H1 (cell line): Measurements from ENCODE around the gene ZFP14. TPM values are rescaled to one million over a fixed set of nuclear protein-coding genes. Genes with fewer than 3 reads are reported as not detected.
A peak's percentile ranks its signal among the peaks of the same experiment; 100 is the strongest.

Experiments
- CTCF ChIA-PET: fragments of 300-600 bp; sonication (Branson Sonifier 250); formaldehyde crosslinking; loops from one replicate; lab custom pipeline; 2021; ENCODE audit not compliant: partially characterized antibody; lab: Charles Lee
- POLR2A ChIA-PET: fragments of 300-600 bp; sonication (Branson Sonifier 250); formaldehyde crosslinking; loops from one replicate; lab custom pipeline; 2021; ENCODE audit warnings: inconsistent platforms; ENCODE audit not compliant: partially characterized antibody; lab: Charles Lee
- DNase-seq, 2 experiments: peaks; one replicate each; pipeline versions ENCODE4 v3.0.0 to v3.0.0-alpha.2; 2010 to 2022; ENCODE audit warnings: low spot score in 2 of 2, low read depth in 1 of 2, mixed read lengths in 1 of 2
- FAIRE-seq: peaks from 2 replicates; lab custom pipeline; 2011; peaks lifted over from hg19 to GRCh38; lab: Jason Lieb, UNC
- H2AFZ ChIP-seq: 2 replicates; pipeline ENCODE4 v1.8.1; 2012; ENCODE audit warnings: low read length, inconsistent platforms
- H2AK5ac ChIP-seq: 2 replicates; pipeline ENCODE4 v1.6.1; 2013; ENCODE audit warnings: low read depth, low read length
- H2BK120ac ChIP-seq: replicated peaks from 2 replicates; pipeline ENCODE3; 2013; ENCODE audit warnings: low read depth, low read length, inconsistent platforms
- H2BK12ac ChIP-seq: 2 replicates; pipeline ENCODE4 v1.6.1; 2013; ENCODE audit warnings: low read depth, low read length
- H2BK15ac ChIP-seq: 2 replicates; pipeline ENCODE4 v1.6.1; 2013; ENCODE audit warnings: low read length
- H2BK20ac ChIP-seq: 2 replicates; pipeline ENCODE4 v1.6.1; 2013; ENCODE audit warnings: low read length
- H2BK5ac ChIP-seq: 2 replicates; pipeline ENCODE4 v1.6.1; 2013; ENCODE audit warnings: low read depth, low read length
- H3K14ac ChIP-seq: 2 replicates; pipeline ENCODE4 v1.6.1; 2013; ENCODE audit warnings: inconsistent platforms; ENCODE audit not compliant: insufficient read length
- H3K18ac ChIP-seq: 2 replicates; pipeline ENCODE4 v1.6.1; 2013; ENCODE audit warnings: low read length; ENCODE audit errors: extremely low read depth
- H3K23ac ChIP-seq: 2 replicates; pipeline ENCODE4 v1.6.1; 2013; ENCODE audit warnings: inconsistent platforms; ENCODE audit not compliant: insufficient read length
- H3K23me2 ChIP-seq: 2 replicates; pipeline ENCODE4 v1.6.1; 2013; ENCODE audit warnings: low read depth, low read length
- H3K27ac ChIP-seq: 2 replicates; pipeline ENCODE4 v1.6.1; 2011; ENCODE audit warnings: low read depth, low read length, inconsistent platforms
- H3K27me3 ChIP-seq, 4 experiments: replicated peaks in 1 of 4; 1 replicate in 1 of 4; 2 replicates in 3 of 4; pipeline versions ENCODE4 v1.6.1 to v1.8.1; 2011 to 2013; ENCODE audit warnings: low read length in 3 of 4, mild to moderate bottlenecking in 3 of 4, inconsistent platforms in 2 of 4, mixed read lengths in 2 of 4, moderate library complexity in 1 of 4; ENCODE audit not compliant: control insufficient read depth in 3 of 4, insufficient read depth in 3 of 4; ENCODE audit errors: extremely low read depth in 1 of 4
- H3K36me3 ChIP-seq, 4 experiments: 2 replicates each; pipeline versions ENCODE4 v1.6.1 to v1.8.1; 2011 to 2013; ENCODE audit warnings: mild to moderate bottlenecking in 4 of 4, low read length in 3 of 4, moderate library complexity in 2 of 4, control low read depth in 1 of 4, inconsistent platforms in 1 of 4; ENCODE audit not compliant: insufficient read depth in 4 of 4, control insufficient read depth in 2 of 4
- H3K4ac ChIP-seq: replicated peaks from 2 replicates; pipeline ENCODE3; 2013; ENCODE audit warnings: low read length, low read depth, mixed read lengths, inconsistent platforms; ENCODE audit not compliant: insufficient read length
- H3K4me1 ChIP-seq, 4 experiments: replicated peaks in 1 of 4; 1 replicate in 1 of 4; 2 replicates in 3 of 4; pipeline versions ENCODE4 v1.6.1 to v1.8.1; 2011 to 2013; ENCODE audit warnings: low read length in 3 of 4, inconsistent platforms in 2 of 4, mixed read lengths in 1 of 4; ENCODE audit not compliant: insufficient read depth in 4 of 4, control insufficient read depth in 3 of 4
- H3K4me2 ChIP-seq, 2 experiments: 2 replicates each; pipeline versions ENCODE4 v1.6.1 to v1.8.1; 2011 to 2013; ENCODE audit warnings: low read depth in 2 of 2, low read length in 2 of 2, control low read depth in 1 of 2, inconsistent platforms in 1 of 2, mild to moderate bottlenecking in 1 of 2; ENCODE audit not compliant: insufficient read depth in 1 of 2
- H3K4me3 ChIP-seq, 4 experiments: fragments of 200-600, 300-600 bp in 1 of 4; sonication (generic), shearing (Covaris generic), sonication (Bioruptor Twin) in 1 of 4; 2 replicates each; pipeline versions ENCODE4 v1.5.1 to v1.8.1; 2011 to 2016; ENCODE audit warnings: low read length in 4 of 4, low read depth in 3 of 4, control low read depth in 2 of 4, inconsistent platforms in 2 of 4, mild to moderate bottlenecking in 2 of 4, mixed read lengths in 1 of 4, moderate library complexity in 1 of 4; ENCODE audit not compliant: insufficient read depth in 2 of 4; ENCODE audit errors: extremely low read depth in 1 of 4
- H3K56ac ChIP-seq: replicated peaks from 2 replicates; pipeline ENCODE3; 2013; ENCODE audit warnings: low read depth, mild to moderate bottlenecking, mixed read lengths, low read length, inconsistent platforms; ENCODE audit not compliant: insufficient read length
- H3K79me1 ChIP-seq: 2 replicates; pipeline ENCODE4 v1.6.1; 2013; ENCODE audit warnings: low read depth, low read length, control low read depth
- H3K79me2 ChIP-seq, 2 experiments: 2 replicates each; pipeline versions ENCODE4 v1.6.1 to v1.8.1; 2012 to 2013; ENCODE audit warnings: low read length in 2 of 2, mild to moderate bottlenecking in 2 of 2, inconsistent platforms in 1 of 2; ENCODE audit not compliant: insufficient read depth in 2 of 2, control insufficient read depth in 1 of 2
- H3K9ac ChIP-seq, 4 experiments: replicated peaks in 1 of 4; 1 replicate in 1 of 4; 2 replicates in 3 of 4; pipeline versions ENCODE4 v1.6.1 to v1.8.1; 2011 to 2013; ENCODE audit warnings: low read depth in 3 of 4, low read length in 3 of 4, control low read depth in 2 of 4, mild to moderate bottlenecking in 2 of 4, moderate library complexity in 2 of 4, inconsistent platforms in 1 of 4; ENCODE audit errors: extremely low read depth in 1 of 4
- H3K9me3 ChIP-seq, 2 experiments: 2 replicates each; pipeline versions ENCODE4 v1.6.1 to v1.8.1; 2012 to 2013; ENCODE audit warnings: mild to moderate bottlenecking in 2 of 2, moderate library complexity in 2 of 2, control low read depth in 1 of 2, inconsistent platforms in 1 of 2, low read depth in 1 of 2, low read length in 1 of 2, mixed read lengths in 1 of 2; ENCODE audit not compliant: insufficient read depth in 2 of 2
- H4K20me1 ChIP-seq, 2 experiments: replicated peaks in 1 of 2; 2 replicates each; pipeline versions ENCODE3 to v1.8.1; 2011 to 2013; ENCODE audit warnings: inconsistent platforms in 2 of 2, low read length in 2 of 2, mild to moderate bottlenecking in 1 of 2; ENCODE audit not compliant: insufficient read depth in 2 of 2, control insufficient read depth in 1 of 2
- H4K5ac ChIP-seq: 2 replicates; pipeline ENCODE4 v1.6.1; 2013; ENCODE audit warnings: low read length, low read depth, mixed read lengths, inconsistent platforms; ENCODE audit not compliant: insufficient read length
- H4K8ac ChIP-seq: 2 replicates; pipeline ENCODE4 v1.8.0; 2013; ENCODE audit warnings: mild to moderate bottlenecking, moderate library complexity, low read length, inconsistent platforms; ENCODE audit not compliant: insufficient read depth; ENCODE audit errors: extremely low read depth
- H4K91ac ChIP-seq: replicated peaks from 2 replicates; pipeline ENCODE3; 2013; ENCODE audit warnings: low read length, mixed read lengths, inconsistent platforms; ENCODE audit not compliant: insufficient read length
- BACH1 ChIP-seq: IDR thresholded peaks from 2 replicates; pipeline ENCODE4 v1.6.1; 2012; ENCODE audit warnings: low read length, improper control_type of control experiment
- BRCA1 ChIP-seq: IDR thresholded peaks from 2 replicates; pipeline ENCODE4 v1.6.1; 2012; ENCODE audit warnings: low read depth, low read length, improper control_type of control experiment
- CBX5 ChIP-seq: fragments of 300-800, 300-1000 bp; sonication (generic); IDR thresholded peaks from 2 replicates; pipeline ENCODE4 v1.7.1; 2016; ENCODE audit warnings: antibody characterized with exemption, low read length, low read depth
- CBX8 ChIP-seq: fragments of 300-800, 300-1000 bp; sonication (generic); IDR thresholded peaks from 2 replicates; pipeline ENCODE4 v1.7.1; 2016; ENCODE audit warnings: low read depth, low read length, borderline replicate concordance
- JUND ChIP-seq: IDR thresholded peaks from 2 replicates; pipeline ENCODE4 v1.6.1; 2011; ENCODE audit warnings: mild to moderate bottlenecking, improper control_type of control experiment, low read length
- KDM1A ChIP-seq: fragments of 200-600, 300-600 bp; sonication (generic); IDR thresholded peaks from 2 replicates; pipeline ENCODE4 v1.7.1; 2016; ENCODE audit warnings: mild to moderate bottlenecking, low read length, borderline replicate concordance
- KDM4A ChIP-seq: IDR thresholded peaks from one replicate; pipeline ENCODE4 v1.7.1; 2012; ENCODE audit warnings: low read depth, mild to moderate bottlenecking, moderate library complexity, low read length, inconsistent platforms; ENCODE audit not compliant: severe bottlenecking
- POLR2AphosphoS5 ChIP-seq: IDR thresholded peaks from 2 replicates; pipeline ENCODE4 v1.6.1; 2011; ENCODE audit warnings: low read depth, low read length
- POU5F1 ChIP-seq: IDR thresholded peaks from 2 replicates; pipeline ENCODE4 v1.6.1; 2011; ENCODE audit warnings: low read depth, mild to moderate bottlenecking, low read length, moderate library complexity
- SRF ChIP-seq: IDR thresholded peaks from 2 replicates; pipeline ENCODE4 v1.6.1; 2011; ENCODE audit warnings: mild to moderate bottlenecking, low read depth, low read length, moderate library complexity
- TAF1 ChIP-seq: IDR thresholded peaks from 2 replicates; pipeline ENCODE4 v1.6.1; 2011; ENCODE audit warnings: mild to moderate bottlenecking, low read depth, low read length
- TAF7 ChIP-seq: optimal IDR thresholded peaks from 2 replicates; pipeline ENCODE3; 2011; ENCODE audit warnings: low read depth, mild to moderate bottlenecking, inconsistent platforms, low read length, moderate library complexity, borderline replicate concordance
- WGBS, 2 experiments: shearing (Covaris generic) in 1 of 2; methylation state at CpG; one replicate each; pipeline versions ENCODE4 v1.1.6 to v1.1.7; 2013 to 2015; ENCODE audit warnings: low lambda C conversion rate in 2 of 2, mixed read lengths in 2 of 2, inconsistent platforms in 1 of 2, low coverage in 1 of 2, missing lambda C conversion rate in 1 of 2; ENCODE audit not compliant: insufficient replicate concordance in 2 of 2, insufficient coverage in 1 of 2, insufficient read length in 1 of 2; ENCODE audit errors: extremely low coverage in 1 of 2, missing lambda C conversion rate in 1 of 2; 5-methylcytosine and 5-hydroxymethylcytosine counted together
- polyA plus RNA-seq, 7 experiments: library from polyadenylated mRNA; depleted of rRNA in 3 of 7; stranded (reverse) in 5 of 7; unstranded in 2 of 7; fragments of >200 nt in 5 of 7; fragments of 200-250 nt in 2 of 7; gene quantifications; 1 replicate in 5 of 7; 2 replicates in 1 of 7; 4 replicates in 1 of 7; pipeline versions ENCODE4 v1.2.1 to v1.2.3, GENCODE V29; 2011 to 2013; ENCODE audit warnings: missing spikeins in 2 of 7, mixed read lengths in 2 of 7
- total RNA-seq: library from RNA; stranded (reverse); fragmentation: NEBNext Ultra II Directional; extraction: Animal tissue kit (Norgen Biotek cat#: 25700); gene quantifications from 2 replicates; pipeline ENCODE4 v1.2.1, GENCODE V29; 2021

The ZFP14 gene
- total and polyA plus RNA-seq, 2 of the 8 experiments (the other 6 are each of a cell fraction or from before 2014, with no cell fraction given) = 1.7 to 8.2 TPM

- WGBS, 2 experiments = 86% methylated on average over 6 of the region's 6 CpGs; no CpG with 5 or more reads in 1 of the 2 experiments
- H4K5ac ChIP-seq = no peak overlapping the region
- POLR2A ChIA-PET = interaction anchor here (5.4 kb wide), 1 partner anchor 15 kb away, joined by 28 read pairs; the partner anchor contains the start of gene ZFP14
Observed at GRCh38 chr19:36363845-36364244, 15.2 kb downstream of the ZFP14 start.

More at GRCh38 chr19:36363845-36364244, 15.2 kb downstream of the ZFP14 start:
- peak in 1 of 2 experiments; percentile 26 for DNase-seq
- no peaks in the 10 kb centered on the region for H3K23me2 ChIP-seq
- no peaks in the 10 kb centered on the region for H3K27me3 ChIP-seq
- H3K27ac ChIP-seq = no peak overlapping the region
- H3K56ac ChIP-seq = no peak overlapping the region
- no peak overlapping the region for H2AK5ac ChIP-seq
- H4K8ac ChIP-seq = no peak overlapping the region
- H3K18ac ChIP-seq = no peak overlapping the region
- H3K4me1 ChIP-seq = no peaks in the 10 kb centered on the region
- no peak overlapping the region for H3K4ac ChIP-seq
- H2BK120ac ChIP-seq = no peak overlapping the region
- no peak overlapping the region for H2BK15ac ChIP-seq
- CTCF ChIA-PET = no interaction called here
- H2BK12ac ChIP-seq = no peak overlapping the region
- H3K9me3 ChIP-seq = no peaks in the 10 kb centered on the region
- no peak overlapping the region for H2AFZ ChIP-seq
- no peak overlapping the region for H3K14ac ChIP-seq
- H3K79me1 ChIP-seq = no peaks in the 10 kb centered on the region
- peaks cover 0 to 17% (median 4%) of the 10 kb centered on the region in 4 experiments; a peak in 4 of 8 replicates for H3K36me3 ChIP-seq
- no peak overlapping the region for H2BK5ac ChIP-seq
- no peak overlapping the region for H3K9ac ChIP-seq
- H3K79me2 ChIP-seq = no peaks in the 10 kb centered on the region
- no peak overlapping the region for H3K4me3 ChIP-seq
- TF ChIP-seq POU5F1 (no peak), CBX5 (no peak), KDM1A (no peak), SRF (no peak), BRCA1 (no peak), BACH1 (no peak), CBX8 (no peak), POLR2AphosphoS5 (no peak), TAF1 (no peak), KDM4A (no peak), JUND (no peak), TAF7 (no peak)
- TF ChIP-seq, all 59 proteins: peak for 0
- FAIRE-seq = no peak
- H2BK20ac ChIP-seq = no peak overlapping the region
- H3K23ac ChIP-seq = no peak overlapping the region
- H4K91ac ChIP-seq = no peak overlapping the region
- peaks cover 0 to 3% of the 10 kb centered on the region in 2 experiments for H4K20me1 ChIP-seq
- H3K4me2 ChIP-seq = no peak overlapping the region
